Nephron (organoid): Measurements from ENCODE around the gene ITCH.
"Not testable (repeated sequence)": the region's sequence is repeated elsewhere in the genome, so short reads cannot be mapped to it uniquely, and the experiment has no call there.

Source experiments
- H3K27ac Mint-ChIP-seq, 3 experiments: 2 replicates each; pipeline ENCODE4 v1.8.0; 2020; ENCODE audit warnings: mixed read lengths in 3 of 3, mild to moderate bottlenecking in 2 of 3, moderate library complexity in 1 of 3
- H3K27me3 Mint-ChIP-seq: 2 replicates; pipeline ENCODE4 v1.8.0; 2021; ENCODE audit warnings: low read depth, mild to moderate bottlenecking, moderate library complexity, mixed read lengths
- H3K36me3 Mint-ChIP-seq: 2 replicates; pipeline ENCODE4 v1.8.0; 2020; ENCODE audit warnings: low read depth, mixed read lengths
- H3K4me1 Mint-ChIP-seq: 2 replicates; pipeline ENCODE4 v1.8.0; 2020; ENCODE audit warnings: mixed read lengths
- H3K4me3 Mint-ChIP-seq, 3 experiments: 2 replicates each; pipeline ENCODE4 v1.8.0; 2020; ENCODE audit warnings: mild to moderate bottlenecking in 3 of 3, mixed read lengths in 3 of 3, moderate library complexity in 2 of 3
- H3K9me3 Mint-ChIP-seq: 2 replicates; pipeline ENCODE4 v1.8.0; 2020; ENCODE audit warnings: mixed read lengths
- CTCF ChIP-seq, 3 experiments: fragments of 200-600 bp; sonication (generic); IDR thresholded peaks; one replicate each; pipeline ENCODE4 v1.5.0; 2021; ENCODE audit warnings: antibody characterized with exemption in 3 of 3; ENCODE audit not compliant: unreplicated experiment in 3 of 3

The ITCH gene

GRCh38 chr20:34431168-34431567, 68.1 kb downstream of the ITCH start:
- peaks cover 44% of the 10 kb centered on the region for H3K36me3 Mint-ChIP-seq
- H3K4me1 Mint-ChIP-seq, result no peaks in the 10 kb centered on the region
- no peaks in the 10 kb centered on the region for H3K9me3 Mint-ChIP-seq
- no peak overlapping the region for H3K27ac Mint-ChIP-seq
- H3K4me3 Mint-ChIP-seq, result no peak overlapping the region
- no peak for TF ChIP-seq CTCF (IDR thresholded peaks at IDR 0.05; ENCODE audit: unreplicated experiment in 3 of 3)
- H3K27me3 Mint-ChIP-seq, result no peaks in the 10 kb centered on the region

GRCh38 chr20:34432663-34433062, 69.6 kb downstream of the ITCH start:
- H3K4me3 Mint-ChIP-seq, H3K9me3 Mint-ChIP-seq, H3K4me1 Mint-ChIP-seq, H3K27ac Mint-ChIP-seq, H3K27me3 Mint-ChIP-seq: not testable (repeated sequence)
- peaks cover 35% of the 10 kb centered on the region for H3K36me3 Mint-ChIP-seq

- Mint-ChIP-seq H3K9me3 (no peaks in the 10 kb centered on the region), H3K36me3 (peaks cover 36% of the 10 kb centered on the region), H3K4me3 (no peak overlapping the region), H3K27ac (no peak overlapping the region), H3K27me3 (no peaks in the 10 kb centered on the region), H3K4me1 (peaks cover 7% of the 10 kb centered on the region)
- TF ChIP-seq CTCF (IDR thresholded peaks at IDR 0.05; ENCODE audit: unreplicated experiment in 3 of 3), result no peak
Measured at GRCh38 chr20:34433391-34433790, 70.3 kb downstream of the ITCH start.

- Mint-ChIP-seq H3K9me3 (no peaks in the 10 kb centered on the region), H3K4me3 (no peak overlapping the region), H3K36me3 (peaks cover 44% of the 10 kb centered on the region), H3K27me3 (no peaks in the 10 kb centered on the region), H3K27ac (peak overlapping the region; percentile 5 to 27 (median 10)), H3K4me1 (peaks cover 7% of the 10 kb centered on the region)
- TF ChIP-seq CTCF (IDR thresholded peaks at IDR 0.05; ENCODE audit: unreplicated experiment in 3 of 3), result no peak
Measured at GRCh38 chr20:34435589-34435988, 72.5 kb downstream of the ITCH start.

GRCh38 chr20:34437330-34437986, 74.4 kb downstream of the ITCH start:
- no peak for TF ChIP-seq CTCF (IDR thresholded peaks at IDR 0.05; ENCODE audit: unreplicated experiment in 3 of 3)
- no peak overlapping the region for H3K4me3 Mint-ChIP-seq
- H3K27ac Mint-ChIP-seq, result peak overlapping the region; percentile 30 to 54 (median 35)
- H3K9me3 Mint-ChIP-seq, result no peaks in the 10 kb centered on the region
- H3K4me1 Mint-ChIP-seq, result peaks cover 7% of the 10 kb centered on the region
- H3K27me3 Mint-ChIP-seq, result no peaks in the 10 kb centered on the region
- peaks cover 52% of the 10 kb centered on the region for H3K36me3 Mint-ChIP-seq

- no peak overlapping the region for H3K4me3 Mint-ChIP-seq
- peaks cover 7% of the 10 kb centered on the region for H3K4me1 Mint-ChIP-seq
- peaks cover 61% of the 10 kb centered on the region for H3K36me3 Mint-ChIP-seq
- no peak overlapping the region for H3K27ac Mint-ChIP-seq
- H3K27me3 Mint-ChIP-seq, result no peaks in the 10 kb centered on the region
- TF ChIP-seq CTCF (IDR thresholded peaks at IDR 0.05; ENCODE audit: unreplicated experiment in 3 of 3), result no peak
- H3K9me3 Mint-ChIP-seq, result no peaks in the 10 kb centered on the region
Measured at GRCh38 chr20:34439168-34439567, 76.1 kb downstream of the ITCH start.

GRCh38 chr20:34441423-34441822, 78.3 kb downstream of the ITCH start:
- H3K4me3 Mint-ChIP-seq, H3K4me1 Mint-ChIP-seq, H3K27me3 Mint-ChIP-seq, H3K27ac Mint-ChIP-seq, H3K9me3 Mint-ChIP-seq: not testable (repeated sequence)
- H3K36me3 Mint-ChIP-seq, result peaks cover 77% of the 10 kb centered on the region
